Astrocyte (in vitro differentiated cells and primary cell): Measurements from ENCODE around the gene CAPN3. TPM values are rescaled to one million over a fixed set of nuclear protein-coding genes. Genes with fewer than 3 reads are reported as not detected.
A peak's percentile ranks its signal among the peaks of the same experiment; 100 is the strongest.

ENCODE experiments used
- DNase-seq: peaks from one replicate; pipeline ENCODE4 v3.0.0-alpha.2; 2010; ENCODE audit warnings: low read depth
- FAIRE-seq: peaks from 2 replicates; lab custom pipeline; 2011; peaks lifted over from hg19 to GRCh38; lab: Jason Lieb, UNC
- H2AFZ ChIP-seq: 2 replicates; pipeline ENCODE4 v1.6.0; 2012; ENCODE audit warnings: low read depth, low read length, inconsistent platforms
- H3K27ac ChIP-seq: 2 replicates; pipeline ENCODE4 v1.5.1; 2011; ENCODE audit warnings: low read depth, low read length, inconsistent platforms
- H3K27me3 ChIP-seq: 2 replicates; pipeline ENCODE4 v1.6.0; 2011; ENCODE audit warnings: low read length, inconsistent platforms; ENCODE audit not compliant: insufficient read depth
- H3K36me3 ChIP-seq: 2 replicates; pipeline ENCODE4 v1.5.1; 2011; ENCODE audit warnings: low read length, inconsistent platforms; ENCODE audit not compliant: insufficient read depth
- H3K4me1 ChIP-seq: 2 replicates; pipeline ENCODE4 v1.5.1; 2011; ENCODE audit warnings: low read length, inconsistent platforms; ENCODE audit not compliant: insufficient read depth
- H3K4me2 ChIP-seq: 2 replicates; pipeline ENCODE4 v1.6.0; 2012; ENCODE audit warnings: low read length, inconsistent platforms
- H3K4me3 ChIP-seq: 2 replicates; pipeline ENCODE4 v1.5.1; 2011; ENCODE audit warnings: low read depth, mild to moderate bottlenecking, low read length, inconsistent platforms; ENCODE audit not compliant: insufficient read depth
- H3K79me2 ChIP-seq: 2 replicates; pipeline ENCODE4 v1.6.0; 2012; ENCODE audit warnings: mild to moderate bottlenecking, low read length, inconsistent platforms; ENCODE audit not compliant: insufficient read depth
- H3K9ac ChIP-seq: 2 replicates; pipeline ENCODE4 v1.6.0; 2012; ENCODE audit warnings: mild to moderate bottlenecking, low read length, inconsistent platforms
- H3K9me3 ChIP-seq: 2 replicates; pipeline ENCODE4 v1.5.1; 2012; ENCODE audit warnings: low read depth, mild to moderate bottlenecking, low read length, inconsistent platforms; ENCODE audit not compliant: insufficient read depth
- H4K20me1 ChIP-seq: 2 replicates; pipeline ENCODE4 v1.6.0; 2012; ENCODE audit warnings: low read length, inconsistent platforms; ENCODE audit not compliant: insufficient read depth
- H3K27ac Mint-ChIP-seq: one replicate; pipeline ENCODE4 v1.8.0; 2021; ENCODE audit warnings: mild to moderate bottlenecking, mixed read lengths; ENCODE audit not compliant: unreplicated experiment
- H3K27me3 Mint-ChIP-seq: one replicate; pipeline ENCODE4 v1.8.0; 2021; ENCODE audit warnings: low read depth, mixed read lengths; ENCODE audit not compliant: unreplicated experiment
- H3K36me3 Mint-ChIP-seq: one replicate; pipeline ENCODE4 v1.8.0; 2021; ENCODE audit warnings: low read depth, mixed read lengths; ENCODE audit not compliant: unreplicated experiment
- H3K4me1 Mint-ChIP-seq: one replicate; pipeline ENCODE4 v1.8.0; 2021; ENCODE audit warnings: low read depth, mixed read lengths; ENCODE audit not compliant: unreplicated experiment
- H3K4me3 Mint-ChIP-seq: one replicate; pipeline ENCODE4 v1.8.0; 2021; ENCODE audit warnings: mild to moderate bottlenecking, moderate library complexity, mixed read lengths; ENCODE audit not compliant: unreplicated experiment
- H3K9me3 Mint-ChIP-seq: one replicate; pipeline ENCODE4 v1.8.0; 2021; ENCODE audit warnings: mild to moderate bottlenecking, mixed read lengths; ENCODE audit not compliant: unreplicated experiment
- EZH2 ChIP-seq: IDR thresholded peaks from 2 replicates; pipeline ENCODE4 v1.6.1; 2012; ENCODE audit warnings: mild to moderate bottlenecking, low read length, inconsistent platforms; ENCODE audit not compliant: insufficient read depth
- total RNA-seq: library from RNA; stranded (reverse); gene quantifications from 2 replicates; pipeline ENCODE4 v1.2.1, GENCODE V29; 2021
- TF ChIP-seq, protein P1 (sequence below): IDR thresholded peaks from 2 replicates; pipeline ENCODE4 v1.5.1; 2011; ENCODE audit warnings: low read depth, mild to moderate bottlenecking, inconsistent platforms, low read length, moderate library complexity; ENCODE audit not compliant: insufficient read depth

The CAPN3 gene
- total RNA-seq, 1 donor from 2014 or later: 0.57 TPM

DNA sequence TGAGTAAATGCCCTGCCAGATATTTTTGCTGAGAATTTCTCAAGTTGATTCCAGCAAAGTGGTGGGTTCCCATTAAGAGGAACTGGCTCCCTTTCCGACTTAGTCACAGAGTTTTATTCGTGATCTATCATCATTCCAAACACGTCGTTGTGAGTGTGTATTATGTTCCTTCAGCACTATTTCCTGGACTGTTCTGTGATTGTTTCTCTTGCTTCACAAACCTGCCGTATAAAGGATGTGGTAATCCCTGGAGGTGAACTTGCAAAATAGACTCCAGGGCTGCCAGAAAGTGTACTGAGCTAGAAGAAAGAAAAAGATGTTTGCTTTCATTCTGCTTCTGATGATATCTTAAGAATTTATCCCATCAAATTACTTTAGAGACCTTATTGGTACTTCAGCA, 14.5 kb upstream of the CAPN3 start:
- Mint-ChIP-seq H3K9me3 (no peaks in the 10 kb centered on the region), H3K27me3 (peaks cover 3% of the 10 kb centered on the region), H3K4me1 (peaks cover 25% of the 10 kb centered on the region), H3K36me3 (peaks cover 8% of the 10 kb centered on the region), H3K27ac (no peak overlapping the region), H3K4me3 (no peak overlapping the region)
- H3K36me3 ChIP-seq: no peaks in the 10 kb centered on the region
- H3K4me2 ChIP-seq: no peak overlapping the region
- TF ChIP-seq, protein P1, sequence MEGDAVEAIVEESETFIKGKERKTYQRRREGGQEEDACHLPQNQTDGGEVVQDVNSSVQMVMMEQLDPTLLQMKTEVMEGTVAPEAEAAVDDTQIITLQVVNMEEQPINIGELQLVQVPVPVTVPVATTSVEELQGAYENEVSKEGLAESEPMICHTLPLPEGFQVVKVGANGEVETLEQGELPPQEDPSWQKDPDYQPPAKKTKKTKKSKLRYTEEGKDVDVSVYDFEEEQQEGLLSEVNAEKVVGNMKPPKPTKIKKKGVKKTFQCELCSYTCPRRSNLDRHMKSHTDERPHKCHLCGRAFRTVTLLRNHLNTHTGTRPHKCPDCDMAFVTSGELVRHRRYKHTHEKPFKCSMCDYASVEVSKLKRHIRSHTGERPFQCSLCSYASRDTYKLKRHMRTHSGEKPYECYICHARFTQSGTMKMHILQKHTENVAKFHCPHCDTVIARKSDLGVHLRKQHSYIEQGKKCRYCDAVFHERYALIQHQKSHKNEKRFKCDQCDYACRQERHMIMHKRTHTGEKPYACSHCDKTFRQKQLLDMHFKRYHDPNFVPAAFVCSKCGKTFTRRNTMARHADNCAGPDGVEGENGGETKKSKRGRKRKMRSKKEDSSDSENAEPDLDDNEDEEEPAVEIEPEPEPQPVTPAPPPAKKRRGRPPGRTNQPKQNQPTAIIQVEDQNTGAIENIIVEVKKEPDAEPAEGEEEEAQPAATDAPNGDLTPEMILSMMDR: no peak
- TF ChIP-seq EZH2: no peak
- FAIRE-seq (peak; percentile 37), DNase-seq (peak; percentile 68)
- peaks cover 25% of the 10 kb centered on the region for H3K4me1 ChIP-seq
- no peak overlapping the region for H3K4me3 ChIP-seq
- H2AFZ ChIP-seq: no peak overlapping the region
- H3K27ac ChIP-seq: no peak overlapping the region
- no peaks in the 10 kb centered on the region for H3K27me3 ChIP-seq
- no peaks in the 10 kb centered on the region for H3K9me3 ChIP-seq
- no peak overlapping the region for H3K9ac ChIP-seq
- H3K79me2 ChIP-seq: no peaks in the 10 kb centered on the region
- no peaks in the 10 kb centered on the region for H4K20me1 ChIP-seq

DNA sequence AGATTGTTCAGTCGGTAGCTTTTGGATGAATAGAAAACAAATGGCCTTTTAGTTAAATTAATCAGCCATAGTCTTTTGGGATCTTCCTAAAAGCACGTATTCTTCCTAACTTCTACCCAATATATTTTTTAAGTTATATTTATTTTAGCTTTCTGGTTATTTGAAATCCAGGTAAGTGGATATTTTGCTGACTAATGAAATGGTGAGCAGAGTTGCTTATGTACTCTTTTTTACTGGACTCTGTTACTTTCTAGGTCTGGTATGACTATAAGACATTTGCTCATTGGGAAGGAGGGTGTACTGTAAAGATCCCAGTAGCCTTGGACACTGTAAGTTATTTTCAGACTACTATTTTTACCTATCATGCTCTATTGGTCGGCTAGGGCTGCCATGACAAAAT, 13.8 kb upstream of the CAPN3 start:
- Histone ChIP-seq H2AFZ (no peak overlapping the region), H3K27me3 (no peaks in the 10 kb centered on the region), H3K4me3 (no peak overlapping the region), H3K4me2 (no peak overlapping the region), H3K9me3 (no peaks in the 10 kb centered on the region), H3K4me1 (peaks cover 25% of the 10 kb centered on the region), H3K9ac (no peak overlapping the region), H4K20me1 (no peaks in the 10 kb centered on the region), H3K36me3 (no peaks in the 10 kb centered on the region), H3K79me2 (no peaks in the 10 kb centered on the region), H3K27ac (no peak overlapping the region)
- H3K4me1 Mint-ChIP-seq: peaks cover 25% of the 10 kb centered on the region
- no peak overlapping the region for H3K27ac Mint-ChIP-seq
- DNase-seq: no peak
- no peak for FAIRE-seq
- TF ChIP-seq EZH2: no peak
- TF ChIP-seq, protein P1: no peak
- H3K36me3 Mint-ChIP-seq: peaks cover 8% of the 10 kb centered on the region
- H3K27me3 Mint-ChIP-seq: peaks cover 3% of the 10 kb centered on the region
- H3K9me3 Mint-ChIP-seq: no peaks in the 10 kb centered on the region
- H3K4me3 Mint-ChIP-seq: no peak overlapping the region

DNA sequence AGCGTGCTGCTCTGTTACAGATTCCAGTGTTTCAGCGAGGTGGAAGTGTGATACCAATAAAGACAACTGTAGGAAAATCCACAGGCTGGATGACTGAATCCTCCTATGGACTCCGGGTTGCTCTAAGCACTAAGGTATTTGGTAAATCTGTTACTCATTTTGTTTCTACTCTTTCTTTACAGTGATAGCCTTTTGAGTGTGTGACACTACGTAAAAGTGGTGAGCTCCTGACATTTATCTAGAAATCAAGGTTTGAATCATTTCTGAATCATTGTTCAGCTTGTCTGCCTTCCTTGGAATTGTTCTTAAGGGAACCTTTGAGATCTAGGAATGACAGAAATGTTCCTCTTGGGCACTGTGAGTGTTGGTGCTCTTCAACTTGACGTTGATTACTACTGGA, 11.2 kb upstream of the CAPN3 start:
- Histone ChIP-seq H3K79me2 (no peaks in the 10 kb centered on the region), H3K27ac (peak overlapping the region; percentile 79), H3K9ac (peak overlapping the region; percentile 46), H2AFZ (peak overlapping the region; percentile 24), H3K9me3 (no peaks in the 10 kb centered on the region), H3K27me3 (no peaks in the 10 kb centered on the region), H3K4me1 (peaks cover 25% of the 10 kb centered on the region), H3K4me3 (no peak overlapping the region), H3K36me3 (no peaks in the 10 kb centered on the region), H4K20me1 (no peaks in the 10 kb centered on the region), H3K4me2 (peak overlapping the region; percentile 16)
- FAIRE-seq (peak; percentile 60), DNase-seq (peak; percentile 84)
- peak overlapping the region; percentile 47 for H3K27ac Mint-ChIP-seq
- peaks cover 8% of the 10 kb centered on the region for H3K36me3 Mint-ChIP-seq
- no peak overlapping the region for H3K4me3 Mint-ChIP-seq
- no peaks in the 10 kb centered on the region for H3K9me3 Mint-ChIP-seq
- no peaks in the 10 kb centered on the region for H3K27me3 Mint-ChIP-seq
- TF ChIP-seq, protein P1: no peak
- TF ChIP-seq EZH2: no peak
- peaks cover 25% of the 10 kb centered on the region for H3K4me1 Mint-ChIP-seq
